ENCODE measurements around the gene ZNF831.

The ZNF831 gene

DNA sequence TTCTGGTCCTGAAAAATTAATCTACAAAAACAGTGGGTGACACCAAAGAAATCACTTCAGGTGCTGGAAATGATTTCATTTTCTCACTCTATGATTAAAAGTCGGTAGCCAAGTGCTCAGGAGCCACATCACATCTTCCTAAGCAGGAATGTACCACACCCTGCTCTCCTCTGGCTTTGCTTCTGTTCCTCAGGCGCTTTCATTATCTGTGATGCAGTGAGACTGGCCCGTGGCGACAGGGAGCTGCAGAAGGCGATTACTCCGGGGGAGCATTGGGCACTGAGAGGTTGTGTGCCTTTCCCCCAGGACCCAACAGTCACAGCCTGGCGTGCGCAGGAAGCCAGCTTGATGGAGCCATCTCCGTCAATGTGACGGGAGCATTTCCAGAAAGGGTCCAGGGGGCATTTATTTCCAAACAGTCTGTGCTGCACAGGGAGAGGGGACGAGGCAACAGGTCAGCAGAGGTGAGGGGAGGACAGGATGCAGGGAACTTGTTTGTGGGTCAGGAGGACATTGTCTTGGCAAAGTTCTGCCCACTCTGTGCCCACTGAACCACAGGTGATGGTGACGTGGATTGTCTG is 5.6 kb upstream of the ZNF831 start:
- DNase-seq, result no peak

- no peak for DNase-seq
These were observed 4.9 kb upstream of the ZNF831 start for GRCh38 chr20:59158673-59159072.

- no peak for DNase-seq
These were observed 4.5 kb upstream of the ZNF831 start for GRCh38 chr20:59159091-59159490.

GRCh38 chr20:59159493-59160376 is 3.9 kb upstream of the ZNF831 start:
- peak in 2 of 4 experiments; percentile 24 to 44 for DNase-seq

- DNase-seq, result no peak
These were observed 3.1 kb upstream of the ZNF831 start for GRCh38 chr20:59160389-59161115.

DNA sequence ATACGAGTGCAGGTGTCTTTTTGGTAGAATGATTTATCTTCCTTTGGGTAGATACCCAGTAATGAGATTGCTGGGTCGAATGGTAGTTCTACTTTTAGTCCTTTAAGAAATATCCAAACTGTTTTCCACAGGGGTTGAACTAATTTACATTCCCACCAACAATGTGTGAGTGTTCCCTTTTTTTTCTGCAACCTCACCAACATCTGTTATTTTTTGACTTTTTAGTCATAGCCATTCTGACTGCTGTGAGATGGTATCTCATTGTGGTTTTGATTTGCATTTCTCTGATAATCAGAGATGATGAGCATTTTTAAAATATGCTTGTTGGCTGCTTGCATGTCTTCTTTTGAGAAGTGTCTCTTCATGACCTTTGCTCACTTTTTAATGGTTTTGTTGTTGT is 1.9 kb upstream of the ZNF831 start:
- no peak for DNase-seq

DNA sequence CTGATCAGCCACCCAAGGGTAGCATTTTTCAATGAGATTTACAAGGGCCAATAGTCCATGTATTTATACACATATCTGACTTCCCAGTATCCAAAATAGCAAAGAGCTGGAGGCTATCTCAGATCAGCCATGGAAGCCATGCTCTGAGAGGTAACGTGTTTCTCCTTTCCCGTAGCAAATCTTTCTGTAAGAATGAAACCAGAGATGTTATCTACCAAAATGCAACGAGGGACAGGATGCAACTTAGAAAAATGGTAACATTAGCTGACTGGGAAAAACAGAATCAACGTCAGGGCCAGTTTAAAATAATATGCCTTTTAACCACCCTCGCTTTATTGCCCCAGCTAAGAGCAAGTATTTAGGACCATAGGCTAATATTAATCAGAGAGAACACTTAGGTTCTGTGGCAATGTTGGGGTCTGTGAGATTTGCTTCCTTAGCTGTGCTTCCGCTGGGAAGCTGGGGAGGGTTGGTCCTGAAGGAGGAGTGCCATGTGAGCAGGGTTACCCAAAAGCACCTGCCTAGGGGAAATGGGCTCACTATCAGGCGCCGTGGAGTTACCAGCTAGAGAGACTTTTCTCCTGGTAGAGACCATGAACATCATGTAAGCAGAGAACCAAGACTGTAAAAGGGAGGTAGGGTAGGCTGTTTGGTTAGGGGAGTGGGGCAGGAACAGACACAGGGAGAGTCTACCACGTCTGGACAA is 1.2 kb downstream of the ZNF831 start:
- DNase-seq, result no peak

DNA sequence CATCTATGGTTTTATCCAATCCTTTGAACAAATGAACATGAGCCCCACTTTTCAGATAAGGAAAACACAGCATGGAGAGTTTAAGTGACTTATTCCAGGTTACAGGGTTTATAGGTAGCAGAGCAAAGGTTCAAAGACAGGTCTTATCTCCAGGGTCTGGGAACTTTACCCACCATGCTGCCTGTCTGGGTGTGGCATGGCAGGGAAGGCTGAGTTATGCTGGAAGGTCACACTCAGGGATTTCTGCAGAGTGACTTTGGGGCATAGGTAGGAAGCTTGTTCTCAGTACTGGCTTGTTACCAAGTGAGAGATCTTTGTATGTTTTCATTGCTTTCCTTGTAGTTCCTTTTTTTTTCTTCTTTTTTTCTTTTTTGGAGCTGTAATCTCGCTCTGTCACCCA is 1.8 kb downstream of the ZNF831 start:
- DNase-seq, result no peak

GRCh38 chr20:59165891-59166709 is 2.5 kb downstream of the ZNF831 start:
- no peak for DNase-seq

DNA sequence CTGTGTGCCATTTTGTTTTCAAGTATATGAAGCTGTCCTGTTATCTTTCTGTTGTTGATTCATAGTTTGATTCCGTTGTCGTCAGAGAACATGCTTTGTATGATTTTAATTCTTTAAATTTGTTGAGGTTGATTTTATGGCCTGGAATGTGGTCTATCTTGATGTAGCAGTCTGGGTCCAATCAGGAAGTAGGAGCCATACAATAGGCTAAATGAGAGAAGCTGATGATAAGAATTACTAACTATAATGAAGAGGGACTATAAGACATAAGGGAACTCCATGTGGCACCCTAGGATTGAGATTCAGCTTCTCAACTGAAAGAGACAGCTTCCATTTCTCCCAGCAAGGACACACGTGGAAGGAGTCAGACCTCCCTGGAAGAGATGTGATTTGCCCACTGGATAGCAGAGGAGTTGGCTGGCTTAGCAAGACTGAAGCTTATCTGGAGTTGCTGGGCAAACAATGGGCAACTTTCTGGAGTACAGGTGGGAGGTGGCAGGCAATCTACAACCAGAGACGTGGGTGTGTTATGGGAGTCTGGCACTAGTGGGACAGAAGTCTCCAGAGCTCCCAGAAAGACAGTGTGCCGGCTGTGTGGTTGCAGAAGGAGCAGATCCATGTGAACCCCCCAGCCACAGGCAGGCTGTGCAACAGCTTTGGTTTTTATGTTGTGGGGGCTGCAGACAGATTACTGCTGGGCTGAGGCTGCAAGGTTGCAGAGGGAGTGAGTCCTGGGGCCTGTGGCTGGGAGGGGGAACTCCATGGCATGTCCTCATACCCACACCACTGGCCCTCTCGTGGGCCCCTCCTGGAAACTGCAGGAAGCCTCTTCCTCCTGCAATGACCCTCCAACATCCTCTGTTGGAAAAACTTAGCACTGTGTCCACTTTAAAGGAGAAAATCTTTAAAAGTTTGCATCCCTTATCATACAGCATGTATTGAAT is 7.1 kb downstream of the ZNF831 start:
- DNase-seq, result no peak

DNA sequence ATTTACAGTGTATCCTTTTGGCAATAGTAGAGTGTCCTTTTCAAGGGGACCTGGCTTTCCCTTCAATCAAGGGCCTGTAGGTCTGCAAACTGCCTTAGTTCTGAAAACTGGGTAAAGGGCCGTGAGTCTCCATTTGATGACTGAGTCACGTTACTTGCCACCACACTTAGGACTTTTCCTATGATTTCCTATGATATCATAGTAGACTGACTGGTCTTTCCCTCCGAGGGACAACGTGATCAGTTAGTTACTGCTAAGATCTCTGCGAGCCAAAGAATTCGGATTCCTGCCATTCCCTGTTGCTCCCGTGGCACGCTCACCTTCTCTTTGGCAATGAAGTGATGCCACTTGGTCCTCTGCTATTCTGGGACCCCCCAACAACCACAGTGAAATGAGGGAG is 8.4 kb downstream of the ZNF831 start:
- DNase-seq, result no peak

GRCh38 chr20:59173938-59174491 is 10.4 kb downstream of the ZNF831 start:
- no peak for DNase-seq

DNA sequence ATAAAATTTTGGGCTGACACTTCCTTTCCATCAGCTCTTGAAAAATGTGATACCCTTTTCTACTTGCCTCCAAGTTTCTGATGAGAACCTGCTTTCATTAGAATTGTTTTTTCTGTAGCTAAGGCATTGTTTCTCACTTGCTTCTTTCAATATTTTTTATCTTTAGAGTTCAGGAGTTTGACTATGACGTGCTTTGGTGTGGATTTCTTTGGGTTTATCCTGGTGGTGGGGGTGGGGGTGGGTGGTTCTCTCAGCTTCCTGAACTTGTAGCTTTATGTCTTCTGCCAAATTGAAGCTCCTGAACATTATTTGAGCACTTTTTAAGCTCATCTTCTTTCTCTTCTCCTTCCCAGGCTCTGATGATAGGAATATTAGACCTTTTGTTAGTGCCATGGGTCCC is 11.4 kb downstream of the ZNF831 start:
- DNase-seq, result no peak

DNA sequence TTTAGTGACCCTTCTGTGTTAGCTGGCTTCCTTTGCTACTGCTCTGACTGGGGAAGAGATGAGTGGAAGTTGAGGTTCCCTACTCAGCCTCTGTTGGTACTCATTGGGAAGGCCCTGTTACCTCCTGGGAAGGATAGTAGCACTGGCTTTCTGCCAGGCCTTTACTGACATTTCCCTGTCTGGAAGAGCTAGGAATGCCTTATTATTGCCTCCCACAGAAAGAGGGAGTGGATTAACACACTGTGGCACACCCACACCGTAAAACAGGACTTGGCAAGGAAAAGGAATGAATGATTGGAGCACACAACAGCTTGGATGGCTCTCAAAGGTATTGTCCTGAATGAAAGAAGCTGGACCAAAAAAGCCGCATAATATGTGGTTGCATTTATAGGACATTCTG is 12.2 kb downstream of the ZNF831 start:
- DNase-seq, result no peak

DNA sequence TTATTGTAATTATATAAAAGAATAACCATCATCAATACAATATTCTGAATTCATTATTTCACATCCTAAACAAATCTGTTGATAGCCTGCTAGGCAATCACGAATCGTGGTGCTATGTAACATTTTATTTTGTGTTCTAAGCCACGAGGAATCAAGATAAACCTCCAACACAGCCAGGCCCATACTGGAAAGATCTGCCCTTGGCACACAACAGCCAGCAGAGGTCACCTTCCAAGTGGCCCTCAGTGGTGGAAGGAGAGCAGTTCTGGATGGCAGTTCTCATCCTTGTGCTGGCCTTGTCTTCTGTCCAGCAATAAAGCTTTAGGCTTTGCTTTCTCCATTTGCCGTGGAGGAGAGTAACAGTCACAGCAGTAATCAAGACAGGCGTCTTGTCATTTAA is 13.2 kb downstream of the ZNF831 start:
- DNase-seq, result no peak

GRCh38 chr20:59177266-59178250 is 13.9 kb downstream of the ZNF831 start:
- no peak for DNase-seq

GRCh38 chr20:59178983-59179595 is 15.5 kb downstream of the ZNF831 start:
- DNase-seq, result no peak

DNA sequence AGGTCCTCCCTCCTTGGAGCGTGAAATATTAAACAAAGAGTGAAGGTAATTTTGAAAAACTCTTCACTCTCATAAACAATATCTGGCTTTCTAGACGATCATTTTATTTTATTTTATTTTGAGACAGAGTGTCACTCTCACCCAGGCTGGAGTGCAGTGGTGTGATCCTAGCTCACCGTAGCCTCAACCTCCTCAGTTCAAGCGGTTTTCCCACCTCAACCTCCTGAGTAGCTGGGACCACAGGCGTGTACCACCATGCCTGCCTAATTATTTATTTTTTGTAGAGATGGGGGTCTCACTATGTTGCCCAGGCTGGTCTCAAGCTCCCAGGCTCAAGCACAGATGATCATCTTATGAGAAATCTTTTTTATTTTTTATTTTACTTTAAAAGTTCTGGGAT is 16.4 kb downstream of the ZNF831 start:
- no peak for DNase-seq

- no peak for DNase-seq
These were observed 18.3 kb downstream of the ZNF831 start for GRCh38 chr20:59181936-59182335.
